Hematopoietic multipotent progenitor cell treated with erythropoietin and hydrocortisone succinate and interleukin-3 and kit ligand, for 8 days (in vitro differentiated cells): ENCODE measurements around the gene CHAC1.
"Not testable (repeated sequence)": the region's sequence is repeated elsewhere in the genome, so short reads cannot be mapped to it uniquely, and the experiment has no call there.

Experiments
- DNase-seq: peaks from one replicate; pipeline ENCODE4 v3.0.0-alpha.2; 2015

Gene CHAC1

GRCh38 chr15:40958723-40959122 lies 5.5 kb downstream of the CHAC1 start:
- no peak for DNase-seq

- DNase-seq: no peak
Measured at GRCh38 chr15:40959331-40960141, 6.3 kb downstream of the CHAC1 start.

GRCh38 chr15:40960151-40960885 lies 7.0 kb downstream of the CHAC1 start:
- DNase-seq: no peak

- no peak for DNase-seq
Measured at GRCh38 chr15:40960925-40961324, 7.7 kb downstream of the CHAC1 start.

GRCh38 chr15:40961740-40962139 lies 8.5 kb downstream of the CHAC1 start:
- DNase-seq: not testable (repeated sequence)

GRCh38 chr15:40962317-40962716 lies 9.0 kb downstream of the CHAC1 start:
- DNase-seq: not testable (repeated sequence)

- DNase-seq: no peak
Measured at GRCh38 chr15:40963201-40963600, 9.9 kb downstream of the CHAC1 start.

GRCh38 chr15:40964006-40964405 lies 10.7 kb downstream of the CHAC1 start:
- no peak for DNase-seq

GRCh38 chr15:40964634-40965033 lies 11.4 kb downstream of the CHAC1 start:
- no peak for DNase-seq

GRCh38 chr15:40968290-40969085 lies 15.2 kb downstream of the CHAC1 start:
- DNase-seq: no peak

GRCh38 chr15:40969363-40969762 lies 16.1 kb downstream of the CHAC1 start:
- no peak for DNase-seq

GRCh38 chr15:40974879-40975278 lies 21.6 kb downstream of the CHAC1 start:
- no peak for DNase-seq

- DNase-seq: no peak
Measured at GRCh38 chr15:40976819-40977218, 23.5 kb downstream of the CHAC1 start.

- DNase-seq: no peak
Measured at GRCh38 chr15:40978141-40978540, 24.9 kb downstream of the CHAC1 start.

GRCh38 chr15:40978562-40978961 lies 25.3 kb downstream of the CHAC1 start:
- no peak for DNase-seq

GRCh38 chr15:40981186-40981585 lies 27.9 kb downstream of the CHAC1 start:
- DNase-seq: no peak

- DNase-seq: no peak
Measured at GRCh38 chr15:40982855-40983254, 29.6 kb downstream of the CHAC1 start.

GRCh38 chr15:40984406-40984805 lies 31.1 kb downstream of the CHAC1 start:
- no peak for DNase-seq

- no peak for DNase-seq
Measured at GRCh38 chr15:40984964-40985363, 31.7 kb downstream of the CHAC1 start.

GRCh38 chr15:40985541-40986330 lies 32.5 kb downstream of the CHAC1 start:
- no peak for DNase-seq

GRCh38 chr15:40986820-40987219 lies 33.5 kb downstream of the CHAC1 start:
- no peak for DNase-seq

- DNase-seq: no peak
Measured at GRCh38 chr15:40988156-40988555, 34.9 kb downstream of the CHAC1 start.

GRCh38 chr15:40990080-40990479 lies 36.8 kb downstream of the CHAC1 start:
- no peak for DNase-seq
